ENCODE results near the gene FOXF1. TPM values are rescaled to one million over a fixed set of nuclear protein-coding genes. Genes with fewer than 3 reads are reported as not detected.

Gene FOXF1
- total and polyA plus RNA-seq, 2 donors (not counting 1 experiment from before 2014, with no cell fraction given): 14.0 to 31.5 TPM

DNA sequence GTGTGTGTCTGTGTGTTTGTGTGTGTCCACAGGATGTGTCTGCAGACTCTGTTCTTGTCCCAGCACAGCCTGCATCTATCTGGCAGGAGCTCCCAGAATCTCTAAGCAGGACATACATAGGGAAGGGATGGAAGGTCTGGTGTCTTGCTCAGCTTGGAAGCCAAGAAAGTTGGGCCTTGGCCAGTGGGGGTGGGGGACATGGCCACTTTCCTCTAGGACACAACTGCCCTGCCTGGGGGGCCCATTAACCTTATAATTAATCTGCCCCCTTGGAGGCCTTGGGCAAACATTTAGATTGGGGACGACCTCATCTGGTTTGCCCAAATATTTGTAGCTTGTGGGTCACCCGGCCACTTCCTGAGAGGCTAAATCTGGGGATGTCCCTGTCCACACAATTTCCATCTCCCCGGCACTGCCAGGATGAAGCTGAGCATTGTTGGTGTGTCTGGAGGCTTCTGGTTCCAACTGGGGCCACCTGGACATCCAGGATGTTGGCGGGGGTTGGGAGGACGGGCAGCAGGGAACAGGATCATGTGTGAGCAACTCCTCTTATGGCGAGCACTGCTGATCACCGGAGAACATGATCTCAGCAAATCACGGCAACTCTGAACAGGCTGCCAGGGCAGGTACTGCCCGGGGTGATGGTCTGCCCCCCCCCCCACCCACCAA lies 17.2 kb upstream of the FOXF1 start:
- no peak for DNase-seq (ENCODE audit: low read depth in 2 of 2)
- H3K27ac ChIP-seq (ENCODE audit: insufficient read depth, low read length): no peak overlapping the region
- H4K20me1 ChIP-seq (ENCODE audit: control insufficient read depth, extremely low read depth, insufficient read depth, low read length): no peaks in the 10 kb centered on the region
- no peak overlapping the region for H3K4me3 ChIP-seq (replicated peaks in 1 of 4; ENCODE audit: control extremely low read depth in 1 of 4, insufficient read depth in 1 of 4, low read depth in 3 of 4, low read length in 4 of 4)
- peaks cover 58% of the 10 kb centered on the region for H3K79me2 ChIP-seq (ENCODE audit: control insufficient read depth, insufficient read depth, low read length)
- H3K9me3 ChIP-seq (ENCODE audit: control insufficient read depth, insufficient read depth, low read depth, low read length): no peaks in the 10 kb centered on the region
- H3K36me3 ChIP-seq (ENCODE audit: control insufficient read depth, insufficient read depth, low read length): peaks cover 5% of the 10 kb centered on the region
- H3K27me3 ChIP-seq (ENCODE audit: control insufficient read depth, insufficient read depth, low read length): no peaks in the 10 kb centered on the region
- no peak overlapping the region for H3K9ac ChIP-seq (ENCODE audit: insufficient read depth, low read length)
- peaks cover 10% of the 10 kb centered on the region for H3K4me1 ChIP-seq (ENCODE audit: control insufficient read depth, extremely low read depth, insufficient read depth, low read length)
- no peak overlapping the region for H2AFZ ChIP-seq (ENCODE audit: low read length)
- TF ChIP-seq EZH2 (IDR thresholded peaks at IDR 0.05; ENCODE audit: low read length, missing control alignments): no peak
- TF ChIP-seq, protein P1, sequence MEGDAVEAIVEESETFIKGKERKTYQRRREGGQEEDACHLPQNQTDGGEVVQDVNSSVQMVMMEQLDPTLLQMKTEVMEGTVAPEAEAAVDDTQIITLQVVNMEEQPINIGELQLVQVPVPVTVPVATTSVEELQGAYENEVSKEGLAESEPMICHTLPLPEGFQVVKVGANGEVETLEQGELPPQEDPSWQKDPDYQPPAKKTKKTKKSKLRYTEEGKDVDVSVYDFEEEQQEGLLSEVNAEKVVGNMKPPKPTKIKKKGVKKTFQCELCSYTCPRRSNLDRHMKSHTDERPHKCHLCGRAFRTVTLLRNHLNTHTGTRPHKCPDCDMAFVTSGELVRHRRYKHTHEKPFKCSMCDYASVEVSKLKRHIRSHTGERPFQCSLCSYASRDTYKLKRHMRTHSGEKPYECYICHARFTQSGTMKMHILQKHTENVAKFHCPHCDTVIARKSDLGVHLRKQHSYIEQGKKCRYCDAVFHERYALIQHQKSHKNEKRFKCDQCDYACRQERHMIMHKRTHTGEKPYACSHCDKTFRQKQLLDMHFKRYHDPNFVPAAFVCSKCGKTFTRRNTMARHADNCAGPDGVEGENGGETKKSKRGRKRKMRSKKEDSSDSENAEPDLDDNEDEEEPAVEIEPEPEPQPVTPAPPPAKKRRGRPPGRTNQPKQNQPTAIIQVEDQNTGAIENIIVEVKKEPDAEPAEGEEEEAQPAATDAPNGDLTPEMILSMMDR (conservative IDR thresholded peaks at IDR 0.05 in 1 of 2, IDR thresholded peaks at IDR 0.05 in 1 of 2; ENCODE audit: low read depth in 1 of 2, low read length in 2 of 2): no peak
- peak overlapping the region; percentile 8 for H3K4me2 ChIP-seq (ENCODE audit: extremely low read depth, insufficient read depth, low read length)

- Histone ChIP-seq H3K9me3 (ENCODE audit: control insufficient read depth, insufficient read depth, low read depth, low read length) (no peaks in the 10 kb centered on the region), H3K4me2 (ENCODE audit: extremely low read depth, insufficient read depth, low read length) (no peak overlapping the region), H2AFZ (ENCODE audit: low read length) (no peak overlapping the region), H3K79me2 (ENCODE audit: control insufficient read depth, insufficient read depth, low read length) (peaks cover 67% of the 10 kb centered on the region), H3K27ac (ENCODE audit: insufficient read depth, low read length) (no peak overlapping the region), H4K20me1 (ENCODE audit: control insufficient read depth, extremely low read depth, insufficient read depth, low read length) (no peaks in the 10 kb centered on the region), H3K36me3 (ENCODE audit: control insufficient read depth, insufficient read depth, low read length) (peaks cover 5% of the 10 kb centered on the region), H3K4me3 (replicated peaks in 1 of 4; ENCODE audit: control extremely low read depth in 1 of 4, insufficient read depth in 1 of 4, low read depth in 3 of 4, low read length in 4 of 4) (no peak overlapping the region), H3K27me3 (ENCODE audit: control insufficient read depth, insufficient read depth, low read length) (no peaks in the 10 kb centered on the region), H3K4me1 (ENCODE audit: control insufficient read depth, extremely low read depth, insufficient read depth, low read length) (peaks cover 10% of the 10 kb centered on the region), H3K9ac (ENCODE audit: insufficient read depth, low read length) (no peak overlapping the region)
- TF ChIP-seq EZH2 (IDR thresholded peaks at IDR 0.05; ENCODE audit: low read length, missing control alignments): no peak
- TF ChIP-seq, protein P1 (conservative IDR thresholded peaks at IDR 0.05 in 1 of 2, IDR thresholded peaks at IDR 0.05 in 1 of 2; ENCODE audit: low read depth in 1 of 2, low read length in 2 of 2): no peak
- DNase-seq (ENCODE audit: low read depth in 2 of 2): no peak
These were observed 16.2 kb upstream of the FOXF1 start for GRCh38 chr16:86494039-86494564.

DNA sequence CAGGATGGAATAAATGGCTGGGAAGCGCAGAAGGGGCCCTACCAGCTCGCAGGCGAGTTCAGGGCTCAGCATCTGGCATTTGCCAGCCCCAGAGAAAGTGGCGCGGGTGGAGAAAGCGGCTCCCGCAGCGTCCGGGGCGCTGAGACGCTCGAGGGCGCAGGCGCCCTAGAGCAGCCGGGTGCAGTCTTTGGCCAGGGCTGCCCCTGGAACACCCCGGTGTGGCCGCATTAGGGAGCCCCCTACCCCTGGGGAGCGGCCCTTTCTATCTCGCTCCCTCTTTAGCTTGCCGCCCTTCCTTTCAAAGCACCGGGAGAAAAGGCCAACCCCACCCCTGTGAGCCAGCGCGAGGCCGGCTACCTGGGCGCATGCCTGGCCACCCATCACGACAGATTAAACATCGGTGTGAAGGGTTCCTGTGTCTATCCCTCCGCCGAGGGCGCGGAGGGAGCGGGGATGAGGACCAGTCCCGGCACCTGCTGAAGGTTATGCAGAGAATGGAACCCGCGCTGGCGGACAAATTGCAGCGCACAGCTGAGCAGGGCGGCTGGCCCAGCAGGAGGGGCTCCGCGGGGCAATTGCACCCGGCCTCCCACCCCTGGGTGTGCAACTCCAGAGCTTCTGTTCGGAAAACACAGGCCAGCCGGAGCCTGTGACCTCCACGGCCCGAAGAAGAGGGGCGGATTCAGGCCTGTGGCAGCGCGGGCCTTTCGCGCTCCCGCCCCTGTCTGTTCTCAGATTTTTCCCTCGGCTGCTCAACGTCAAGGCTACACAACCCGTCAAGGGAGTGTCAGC lies 15.6 kb upstream of the FOXF1 start:
- H3K4me1 ChIP-seq (ENCODE audit: control insufficient read depth, extremely low read depth, insufficient read depth, low read length): peaks cover 10% of the 10 kb centered on the region
- no peak overlapping the region for H2AFZ ChIP-seq (ENCODE audit: low read length)
- H3K36me3 ChIP-seq (ENCODE audit: control insufficient read depth, insufficient read depth, low read length): peaks cover 5% of the 10 kb centered on the region
- TF ChIP-seq EZH2 (IDR thresholded peaks at IDR 0.05; ENCODE audit: low read length, missing control alignments): no peak
- TF ChIP-seq, protein P1 (conservative IDR thresholded peaks at IDR 0.05 in 1 of 2, IDR thresholded peaks at IDR 0.05 in 1 of 2; ENCODE audit: low read depth in 1 of 2, low read length in 2 of 2): no peak
- no peak overlapping the region for H3K27ac ChIP-seq (ENCODE audit: insufficient read depth, low read length)
- DNase-seq (ENCODE audit: low read depth in 2 of 2): no peak
- H4K20me1 ChIP-seq (ENCODE audit: control insufficient read depth, extremely low read depth, insufficient read depth, low read length): no peaks in the 10 kb centered on the region
- H3K9ac ChIP-seq (ENCODE audit: insufficient read depth, low read length): no peak overlapping the region
- no peaks in the 10 kb centered on the region for H3K9me3 ChIP-seq (ENCODE audit: control insufficient read depth, insufficient read depth, low read depth, low read length)
- peaks cover 69% of the 10 kb centered on the region for H3K79me2 ChIP-seq (ENCODE audit: control insufficient read depth, insufficient read depth, low read length)
- no peak overlapping the region for H3K4me2 ChIP-seq (ENCODE audit: extremely low read depth, insufficient read depth, low read length)
- no peak overlapping the region for H3K4me3 ChIP-seq (replicated peaks in 1 of 4; ENCODE audit: control extremely low read depth in 1 of 4, insufficient read depth in 1 of 4, low read depth in 3 of 4, low read length in 4 of 4)
- no peaks in the 10 kb centered on the region for H3K27me3 ChIP-seq (ENCODE audit: control insufficient read depth, insufficient read depth, low read length)
